ENCODE measurements around the gene PRTFDC1.
A peak's percentile ranks its signal among the peaks of the same experiment; 100 is the strongest.

Gene PRTFDC1

GRCh38 chr10:24872049-24872789 is 80.2 kb downstream of the PRTFDC1 start:
- peak; percentile 22 for DNase-seq (ENCODE audit: low read depth)

- no peak for DNase-seq (ENCODE audit: low read depth)
These were observed 81.1 kb downstream of the PRTFDC1 start for GRCh38 chr10:24871011-24871935.

- peak; percentile 62 for DNase-seq (ENCODE audit: low read depth)
These were observed 82.9 kb downstream of the PRTFDC1 start for GRCh38 chr10:24869354-24870015.

GRCh38 chr10:24866604-24867583 is 85.5 kb downstream of the PRTFDC1 start:
- peak; percentile 72 for DNase-seq (ENCODE audit: low read depth)

GRCh38 chr10:24865783-24866182 is 86.6 kb downstream of the PRTFDC1 start:
- DNase-seq (ENCODE audit: low read depth) = no peak

- peak; percentile 43 for DNase-seq (ENCODE audit: low read depth)
These were observed 89.8 kb downstream of the PRTFDC1 start for GRCh38 chr10:24862589-24862988.

DNA sequence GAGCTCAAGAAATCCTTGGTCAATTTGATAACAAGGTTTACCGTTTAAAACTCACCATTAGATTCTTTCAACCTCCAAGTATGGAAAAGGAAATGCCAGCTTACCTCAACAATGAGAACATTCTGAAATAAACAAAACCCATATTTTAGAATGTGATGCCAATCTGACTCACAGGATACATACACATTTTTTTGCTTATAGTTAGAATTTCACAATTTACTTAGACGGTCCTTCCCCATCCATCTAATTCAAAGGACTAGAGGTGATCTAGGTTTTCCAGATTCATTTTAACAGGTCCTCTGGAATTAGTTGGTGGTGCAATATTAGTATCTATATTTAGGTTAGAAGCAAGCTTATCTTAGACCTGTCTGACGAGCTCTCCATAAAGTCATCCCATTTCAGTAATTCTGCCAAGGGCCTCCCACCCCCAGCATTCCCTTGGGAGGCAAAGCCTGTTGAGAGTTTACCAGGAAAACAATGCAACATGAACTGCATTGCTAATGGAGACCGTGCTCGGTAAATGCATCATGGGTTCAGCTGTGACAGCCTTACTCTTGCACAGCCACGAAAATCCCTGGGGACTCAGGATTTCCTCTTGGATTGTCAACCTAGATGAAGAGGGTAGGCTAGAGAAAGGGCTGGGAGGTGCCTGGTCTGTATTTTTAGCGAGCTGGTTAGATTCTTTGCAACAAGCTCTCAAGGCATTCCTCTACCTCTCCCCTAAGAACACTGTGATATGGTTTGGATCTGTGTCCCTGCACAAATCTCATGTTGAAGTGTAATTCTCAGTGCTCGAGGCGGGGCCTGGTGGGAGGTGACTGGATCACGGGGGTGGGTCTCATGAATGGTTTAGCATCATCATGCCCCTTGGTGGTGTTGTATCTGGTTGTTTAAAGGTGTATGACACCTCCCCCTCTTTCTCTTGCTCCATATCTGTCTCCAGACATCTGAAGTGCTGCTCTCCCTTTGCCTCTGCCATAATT is 93.8 kb downstream of the PRTFDC1 start:
- peak; percentile 63 for DNase-seq (ENCODE audit: low read depth)

DNA sequence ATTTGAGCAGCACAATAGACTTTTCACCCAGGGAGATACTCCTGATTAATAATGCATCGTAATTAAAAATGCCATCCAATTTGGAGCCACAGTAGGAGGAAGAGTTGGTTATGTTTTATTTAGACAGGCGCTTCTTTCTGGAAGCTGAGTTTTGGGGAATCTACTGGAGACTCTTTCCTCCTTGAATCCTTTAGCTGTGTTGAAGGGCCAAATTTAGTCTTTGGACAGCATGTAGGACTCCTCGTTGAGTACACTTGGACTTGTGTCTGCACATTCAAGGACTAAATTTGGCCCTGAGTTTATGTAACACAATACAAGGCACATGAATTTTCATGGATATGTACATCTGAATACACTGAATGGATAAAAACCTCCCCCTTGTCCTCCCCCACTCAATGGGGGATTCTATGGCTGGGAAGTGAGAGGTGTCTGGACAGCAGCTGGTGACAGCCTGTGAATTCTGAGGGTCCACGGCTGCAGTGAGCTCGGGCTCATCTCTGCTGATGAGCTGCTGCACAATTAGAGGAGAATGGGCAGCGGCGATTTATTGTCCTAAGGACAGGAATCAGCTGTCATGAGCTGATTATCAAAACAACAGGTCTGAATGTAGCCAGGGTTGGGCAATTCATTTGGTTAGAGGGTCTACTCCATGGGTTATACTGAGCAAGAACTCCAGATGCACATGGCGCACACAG is 95.2 kb downstream of the PRTFDC1 start:
- DNase-seq (ENCODE audit: low read depth) = no peak

- DNase-seq (ENCODE audit: low read depth) = no peak
These were observed 98.2 kb downstream of the PRTFDC1 start for GRCh38 chr10:24854256-24854655.

GRCh38 chr10:24853661-24854060 is 98.7 kb downstream of the PRTFDC1 start:
- DNase-seq (ENCODE audit: low read depth) = no peak

DNA sequence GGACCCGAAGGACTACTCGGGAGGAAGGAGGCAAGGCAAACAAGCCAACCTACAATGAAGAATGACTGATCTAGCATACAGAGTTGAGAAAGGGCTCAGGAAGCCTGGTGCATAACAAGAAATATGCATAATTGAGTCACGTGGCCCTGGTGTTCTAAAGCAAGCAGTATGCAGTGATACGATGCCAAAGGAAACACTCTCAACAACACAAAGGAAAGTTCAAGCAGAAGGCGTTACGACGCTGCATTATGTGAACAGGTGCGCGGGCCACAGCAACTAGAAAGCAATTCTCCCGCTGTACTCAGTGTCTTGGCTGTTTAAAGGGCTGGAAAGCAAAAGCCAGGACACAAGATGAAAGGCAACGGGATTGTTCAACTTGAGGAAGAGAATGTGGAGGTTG is 100.8 kb downstream of the PRTFDC1 start:
- peak; percentile 27 for DNase-seq (ENCODE audit: low read depth)

DNA sequence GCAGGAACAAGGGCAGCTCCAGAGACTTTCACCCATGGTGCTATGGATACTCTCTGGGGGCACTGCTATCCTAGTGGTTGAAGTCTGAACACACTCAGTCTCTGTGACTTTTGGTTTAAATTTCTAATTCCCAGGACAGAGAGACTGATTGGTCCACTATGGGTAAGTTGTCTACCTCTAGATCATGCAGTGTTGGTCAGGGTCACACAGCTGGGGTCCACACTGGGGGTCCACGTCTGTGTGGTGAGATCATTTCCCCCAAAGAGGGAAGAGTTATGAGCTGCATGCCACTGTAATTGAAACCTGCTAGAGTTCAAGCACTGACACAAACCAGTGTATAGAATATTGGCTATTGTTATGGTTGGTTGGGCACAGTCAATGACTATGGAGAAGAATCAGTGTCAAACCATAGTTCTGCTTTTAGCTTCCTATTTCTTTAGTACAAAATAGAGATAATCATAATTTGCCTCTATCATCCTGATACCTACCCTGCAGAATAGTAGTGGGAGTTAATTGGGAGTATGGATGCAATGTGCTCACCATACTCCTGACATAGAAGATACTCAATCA is 101.6 kb downstream of the PRTFDC1 start:
- DNase-seq (ENCODE audit: low read depth) = no peak

DNA sequence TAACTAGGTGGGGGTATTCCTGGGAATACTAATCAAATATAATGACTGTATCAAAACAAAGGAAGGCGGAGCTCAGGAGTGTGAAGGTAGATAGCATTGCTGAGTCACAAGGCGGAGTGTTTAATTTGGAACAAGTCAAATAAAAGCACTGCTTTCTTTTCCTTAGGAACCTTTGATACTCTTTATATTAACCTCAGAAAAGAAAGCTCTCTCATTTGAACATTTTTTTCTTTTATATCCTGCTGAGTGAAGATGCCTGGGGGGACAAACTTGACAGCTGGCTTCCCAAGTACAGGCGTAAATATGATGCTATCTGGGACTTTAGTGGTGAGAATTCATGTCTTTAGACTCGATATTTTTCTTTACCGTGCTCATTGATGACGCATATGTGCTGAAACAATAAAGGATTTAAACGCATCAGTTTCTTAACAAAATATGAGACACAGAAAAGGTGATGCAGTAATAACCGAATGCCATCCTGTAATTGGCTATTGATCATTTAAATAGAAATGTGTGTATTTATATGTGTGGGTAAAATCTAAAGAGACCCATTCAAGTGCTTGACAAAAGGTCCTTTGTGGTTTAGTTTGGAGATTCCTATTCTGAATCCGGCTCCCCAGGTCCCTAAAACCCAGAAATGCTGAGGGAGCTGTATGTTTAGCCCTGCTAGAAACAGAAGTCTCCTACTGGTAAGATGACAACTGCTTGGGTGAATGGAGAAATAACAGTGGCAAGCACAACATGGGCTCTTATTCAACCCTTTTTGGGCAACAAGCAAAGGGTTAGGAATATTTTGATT is 102.7 kb downstream of the PRTFDC1 start:
- no peak for DNase-seq (ENCODE audit: low read depth)

DNA sequence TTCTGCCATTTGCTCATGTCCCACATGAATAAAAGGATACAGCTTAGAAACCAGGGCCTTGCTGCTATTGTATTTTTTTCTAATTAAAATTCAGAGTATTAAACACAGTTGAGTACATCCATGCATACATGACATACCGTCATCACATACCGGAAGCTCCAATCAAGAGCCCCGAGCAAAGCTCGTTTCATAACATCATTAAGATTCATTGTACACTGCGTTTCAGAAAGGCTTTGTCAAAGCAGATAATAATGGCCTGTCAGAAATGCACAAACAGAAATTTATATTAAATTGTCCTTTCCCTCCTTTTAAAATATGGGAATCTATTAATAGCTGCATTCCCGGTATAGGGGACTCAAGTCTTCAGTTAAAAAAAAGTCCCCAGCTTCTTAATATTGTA is 103.4 kb downstream of the PRTFDC1 start:
- DNase-seq (ENCODE audit: low read depth) = no peak

DNA sequence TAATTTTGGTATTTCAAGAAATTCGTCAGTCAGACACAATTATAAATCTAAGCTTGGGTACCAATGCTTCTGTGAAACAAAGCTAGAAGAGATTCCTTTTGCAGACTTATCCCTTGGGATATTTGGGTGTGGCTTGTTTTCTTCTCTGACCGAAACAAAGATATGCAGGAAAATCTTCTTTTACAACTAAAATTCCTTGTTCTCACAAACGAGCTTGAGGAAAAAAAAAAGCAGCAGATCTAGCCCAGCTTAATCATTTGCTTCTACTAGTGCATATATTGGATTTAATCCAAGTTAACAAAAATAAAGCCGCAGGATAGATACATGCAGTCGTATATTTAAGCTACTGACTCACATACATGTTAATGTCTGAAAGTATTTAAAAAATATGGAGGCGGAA is 104.2 kb downstream of the PRTFDC1 start:
- DNase-seq (ENCODE audit: low read depth) = no peak

GRCh38 chr10:24847112-24848070 is 105.0 kb downstream of the PRTFDC1 start:
- no peak for DNase-seq (ENCODE audit: low read depth)

- DNase-seq (ENCODE audit: low read depth) = no peak
These were observed 107.7 kb downstream of the PRTFDC1 start for GRCh38 chr10:24844742-24845141.

All from EH (cell line).